Inferior parietal cortex (tissue), 1 donor: Measurements from ENCODE around the gene DIMT1.
A peak's percentile ranks its signal among the peaks of the same experiment; 100 is the strongest.

Source experiments
- DNase-seq: peaks from one replicate; pipeline ENCODE4 v3.0.0-alpha.2; 2016; ENCODE audit errors: extremely low spot score

The DIMT1 gene

GRCh38 chr5:62371409-62371808, 32.3 kb downstream of the DIMT1 start:
- no peak for DNase-seq

GRCh38 chr5:62369039-62369438, 34.7 kb downstream of the DIMT1 start:
- DNase-seq = no peak

- DNase-seq = no peak
Observed at GRCh38 chr5:62362701-62363100, 41.0 kb downstream of the DIMT1 start.

GRCh38 chr5:62354028-62354874, 49.5 kb downstream of the DIMT1 start:
- peak; percentile 72 for DNase-seq

GRCh38 chr5:62348723-62349481, 54.8 kb downstream of the DIMT1 start:
- DNase-seq = no peak

- no peak for DNase-seq
Observed at GRCh38 chr5:62347928-62348327, 55.8 kb downstream of the DIMT1 start.

GRCh38 chr5:62346748-62347147, 57.0 kb downstream of the DIMT1 start:
- no peak for DNase-seq

- no peak for DNase-seq
Observed at GRCh38 chr5:62343428-62343827, 60.3 kb downstream of the DIMT1 start.

GRCh38 chr5:62342476-62342837, 61.2 kb downstream of the DIMT1 start:
- DNase-seq = no peak

GRCh38 chr5:62341783-62342475, 61.8 kb downstream of the DIMT1 start:
- DNase-seq = no peak

- DNase-seq = no peak
Observed at GRCh38 chr5:62340979-62341378, 62.7 kb downstream of the DIMT1 start.

GRCh38 chr5:62340392-62340791, 63.3 kb downstream of the DIMT1 start:
- no peak for DNase-seq
